Naive thymus-derived CD4-positive, alpha-beta T cell (primary cell): ENCODE results near the gene NYNRIN. TPM values are rescaled to one million over a fixed set of nuclear protein-coding genes. Genes with fewer than 3 reads are reported as not detected.

Experiments
- ATAC-seq: fragments of 150-1000 bp; cut with Tn5 transposase; 2 replicates; pipeline ENCODE4 v1.10.0; 2021; ENCODE audit warnings: mild to moderate bottlenecking, moderate library complexity
- CTCF ChIA-PET: fragments of 350-600 bp; sonication (Branson Sonifier 250); formaldehyde crosslinking; loops from one replicate; lab custom pipeline; 2021; ENCODE audit warnings: antibody characterized with exemption; lab: Charles Lee
- POLR2A ChIA-PET: fragments of 350-600 bp; sonication (Branson Sonifier 250); formaldehyde crosslinking; loops from one replicate; lab custom pipeline; 2021; ENCODE audit warnings: antibody characterized with exemption, inconsistent platforms; lab: Charles Lee
- DNase-seq, 9 donors: peaks; one replicate each; pipeline versions ENCODE4 v3.0.0 to v3.0.0-alpha.2; 2020 to 2022; ENCODE audit warnings: mixed read lengths in 1 of 9
- H3K27ac ChIP-seq: one replicate; pipeline ENCODE4 v1.7.0; 2013; ENCODE audit warnings: mild to moderate bottlenecking, low read depth, low read length, moderate library complexity
- H3K27me3 ChIP-seq, 2 donors: one replicate each; pipeline ENCODE4 v1.7.0; 2013; ENCODE audit warnings: low read length in 2 of 2, mild to moderate bottlenecking in 2 of 2, moderate library complexity in 2 of 2; ENCODE audit not compliant: control insufficient read depth in 2 of 2, insufficient read depth in 2 of 2
- H3K36me3 ChIP-seq, 3 experiments: 1 replicate in 2 of 3; 2 replicates in 1 of 3; pipeline ENCODE4 v1.7.0; 2013; ENCODE audit warnings: low read length in 3 of 3, mild to moderate bottlenecking in 3 of 3, moderate library complexity in 1 of 3; ENCODE audit not compliant: insufficient read depth in 3 of 3, control insufficient read depth in 2 of 3
- H3K4me1 ChIP-seq, 2 donors: one replicate each; pipeline ENCODE4 v1.7.0; 2013; ENCODE audit warnings: low read length in 2 of 2, mild to moderate bottlenecking in 2 of 2, moderate library complexity in 1 of 2; ENCODE audit not compliant: control insufficient read depth in 2 of 2, insufficient read depth in 2 of 2
- H3K4me3 ChIP-seq: 2 replicates; pipeline ENCODE4 v1.7.0; 2013; ENCODE audit warnings: mild to moderate bottlenecking, low read length
- H3K9me3 ChIP-seq, 3 experiments: 1 replicate in 2 of 3; 2 replicates in 1 of 3; pipeline ENCODE4 v1.7.0; 2013; ENCODE audit warnings: low read length in 3 of 3; ENCODE audit not compliant: control insufficient read depth in 2 of 3
- H3K27ac Mint-ChIP-seq, 9 donors: one replicate each; pipeline ENCODE4 v1.8.0; 2020 to 2022; ENCODE audit warnings: mixed read lengths in 9 of 9, mild to moderate bottlenecking in 8 of 9, moderate library complexity in 5 of 9, inconsistent platforms in 2 of 9
- H3K27me3 Mint-ChIP-seq, 5 donors: one replicate each; pipeline ENCODE4 v1.8.0; 2021 to 2022; ENCODE audit warnings: mixed read lengths in 5 of 5, mild to moderate bottlenecking in 1 of 5
- H3K36me3 Mint-ChIP-seq, 5 donors: one replicate each; pipeline ENCODE4 v1.8.0; 2020 to 2022; ENCODE audit warnings: mixed read lengths in 5 of 5, mild to moderate bottlenecking in 3 of 5, inconsistent platforms in 1 of 5
- H3K4me1 Mint-ChIP-seq, 7 donors: one replicate each; pipeline ENCODE4 v1.8.0; 2020 to 2022; ENCODE audit warnings: mixed read lengths in 7 of 7, mild to moderate bottlenecking in 3 of 7, inconsistent platforms in 1 of 7
- H3K4me3 Mint-ChIP-seq, 10 donors: one replicate each; pipeline ENCODE4 v1.8.0; 2020 to 2022; ENCODE audit warnings: mild to moderate bottlenecking in 10 of 10, mixed read lengths in 10 of 10, moderate library complexity in 6 of 10, inconsistent platforms in 2 of 10
- H3K9me3 Mint-ChIP-seq, 11 donors: one replicate each; pipeline ENCODE4 v1.8.0; 2020 to 2022; ENCODE audit warnings: mixed read lengths in 11 of 11, mild to moderate bottlenecking in 4 of 11, inconsistent platforms in 1 of 11, moderate library complexity in 1 of 11
- intact Hi-C, 2 donors: fragments of 100-400 bp; cut with micrococcal nuclease; formaldehyde crosslinking; loops; one replicate each; pipeline ENCODE4 v1.15.1; 2023
- polyA plus RNA-seq, 2 donors: library from polyadenylated mRNA; unstranded; fragments of 300-500 nt; fragmentation: Illumina TruSeq; gene quantifications; one replicate each; pipeline ENCODE4 v1.2.3, GENCODE V29; 2021
- total RNA-seq, 6 experiments: library from RNA in 5 of 6; stranded (reverse) in 5 of 6; gene quantifications; 1 replicate in 5 of 6; 2 replicates in 1 of 6; pipeline ENCODE4 v1.2.3 and lab custom pipeline; 2021 to 2026

NYNRIN gene
- total and polyA plus RNA-seq, 7 experiments from 2014 or later, result 0.08 to 1.3 (median 0.11) TPM; not detected in 2

DNA sequence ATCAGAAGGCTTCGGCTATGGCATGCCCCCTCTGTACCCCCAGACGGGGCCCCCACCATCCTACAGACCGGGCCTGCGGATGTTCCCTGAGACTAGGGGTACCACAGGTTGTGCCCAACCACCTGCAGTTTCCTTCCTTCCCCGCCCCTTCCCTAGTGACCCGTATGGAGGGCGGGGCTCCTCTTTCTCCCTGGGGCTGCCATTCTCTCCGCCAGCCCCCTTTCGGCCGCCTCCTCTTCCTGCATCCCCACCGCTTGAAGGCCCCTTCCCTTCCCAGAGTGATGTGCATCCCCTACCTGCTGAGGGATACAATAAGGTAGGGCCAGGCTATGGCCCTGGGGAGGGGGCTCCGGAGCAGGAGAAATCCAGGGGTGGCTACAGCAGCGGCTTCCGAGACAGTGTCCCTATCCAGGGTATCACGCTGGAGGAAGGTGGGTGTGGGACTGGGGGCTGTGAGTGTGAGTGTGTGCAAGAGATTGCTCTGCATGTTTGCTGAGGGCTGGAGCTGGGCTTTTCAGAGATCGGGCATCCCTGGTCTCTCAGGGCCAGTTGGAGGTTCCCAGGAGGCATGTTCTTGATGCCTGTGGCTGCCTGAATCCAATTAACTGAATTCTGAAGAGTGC is 22.2 kb upstream of the NYNRIN start:
- intact Hi-C loops, result no loop called here
- ATAC-seq, result no peak
- DNase-seq, result no peak
- H3K4me3 Mint-ChIP-seq, result no peak overlapping the region
- Histone ChIP-seq H3K4me1 (no peaks in the 10 kb centered on the region), H3K36me3 (no peaks in the 10 kb centered on the region), H3K4me3 (no peak overlapping the region), H3K27me3 (no peaks in the 10 kb centered on the region), H3K27ac (no peak overlapping the region), H3K9me3 (no peaks in the 10 kb centered on the region)
- ChIA-PET CTCF (no interaction called here), POLR2A (no interaction called here)
- no peak overlapping the region for H3K27ac Mint-ChIP-seq
- H3K4me1 Mint-ChIP-seq, result peaks cover 0 to 5% (median 0%) of the 10 kb centered on the region in 7 donors
- H3K27me3 Mint-ChIP-seq, result peaks cover 0 to 13% (median 5%) of the 10 kb centered on the region in 5 donors
- H3K9me3 Mint-ChIP-seq, result no peaks in the 10 kb centered on the region
- H3K36me3 Mint-ChIP-seq, result no peaks in the 10 kb centered on the region

DNA sequence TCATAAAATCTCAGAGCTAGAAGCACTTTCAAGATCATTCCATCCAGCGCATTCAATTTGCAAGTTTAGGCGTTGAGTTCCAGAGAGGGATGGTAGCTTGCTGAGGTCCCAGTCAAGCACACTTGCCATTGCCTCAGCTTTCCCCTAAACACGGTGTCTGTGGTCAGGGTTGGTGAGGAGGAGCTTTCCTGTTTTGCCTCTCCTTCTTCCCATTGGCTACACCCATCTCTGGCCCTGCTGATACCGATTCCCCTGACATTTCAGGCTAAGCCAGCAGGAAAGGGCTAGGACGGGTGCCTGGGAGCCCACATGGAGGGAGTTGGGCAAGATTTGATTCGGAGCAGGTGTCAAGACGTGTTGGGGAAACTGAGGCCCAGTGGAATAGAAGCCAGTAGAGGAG is 21.7 kb upstream of the NYNRIN start:
- Mint-ChIP-seq H3K4me1 (peaks cover 0 to 7% (median 0%) of the 10 kb centered on the region in 7 donors), H3K36me3 (no peaks in the 10 kb centered on the region), H3K27ac (no peak overlapping the region), H3K9me3 (no peaks in the 10 kb centered on the region), H3K27me3 (peaks cover 0 to 13% (median 4%) of the 10 kb centered on the region in 5 donors), H3K4me3 (no peak overlapping the region)
- H3K27me3 ChIP-seq, result no peaks in the 10 kb centered on the region
- H3K4me1 ChIP-seq, result no peaks in the 10 kb centered on the region
- H3K4me3 ChIP-seq, result no peak overlapping the region
- DNase-seq (no peak), ATAC-seq (no peak)
- H3K36me3 ChIP-seq, result no peaks in the 10 kb centered on the region
- POLR2A ChIA-PET, result no interaction called here
- no peaks in the 10 kb centered on the region for H3K9me3 ChIP-seq
- intact Hi-C loops, result no loop called here
- no peak overlapping the region for H3K27ac ChIP-seq
- CTCF ChIA-PET, result no interaction called here

DNA sequence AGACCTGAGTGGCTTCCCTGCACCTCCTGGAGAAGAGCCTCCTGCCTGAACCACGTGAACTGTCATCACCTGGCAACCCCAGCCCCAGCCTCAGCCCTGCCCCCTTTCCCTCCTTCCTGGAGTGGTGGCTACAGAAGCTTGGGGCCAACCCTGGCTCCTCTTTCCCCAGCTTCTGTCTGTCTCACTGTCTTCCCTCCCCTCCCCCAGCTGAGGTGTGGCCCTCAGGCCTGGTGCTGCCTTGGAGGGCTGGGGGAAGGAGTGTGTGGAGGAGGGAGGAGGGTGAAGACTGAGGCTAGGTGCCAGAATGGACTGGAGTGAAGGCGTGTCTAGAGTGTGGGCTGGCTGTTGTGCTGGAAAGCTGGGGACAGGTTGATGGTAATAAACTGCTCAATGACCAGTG is 21.1 kb upstream of the NYNRIN start:
- DNase-seq (no peak), ATAC-seq (no peak)
- H3K27me3 Mint-ChIP-seq, result peaks cover 0 to 13% (median 4%) of the 10 kb centered on the region in 5 donors
- H3K4me1 Mint-ChIP-seq, result peaks cover 0 to 7% (median 0%) of the 10 kb centered on the region in 7 donors
- Histone ChIP-seq H3K9me3 (no peaks in the 10 kb centered on the region), H3K4me3 (no peak overlapping the region), H3K27ac (no peak overlapping the region), H3K27me3 (no peaks in the 10 kb centered on the region), H3K4me1 (no peaks in the 10 kb centered on the region), H3K36me3 (no peaks in the 10 kb centered on the region)
- CTCF ChIA-PET, result no interaction called here
- no peak overlapping the region for H3K4me3 Mint-ChIP-seq
- no peaks in the 10 kb centered on the region for H3K9me3 Mint-ChIP-seq
- POLR2A ChIA-PET, result no interaction called here
- no peak overlapping the region for H3K27ac Mint-ChIP-seq
- intact Hi-C loops, result no loop called here
- H3K36me3 Mint-ChIP-seq, result no peaks in the 10 kb centered on the region

DNA sequence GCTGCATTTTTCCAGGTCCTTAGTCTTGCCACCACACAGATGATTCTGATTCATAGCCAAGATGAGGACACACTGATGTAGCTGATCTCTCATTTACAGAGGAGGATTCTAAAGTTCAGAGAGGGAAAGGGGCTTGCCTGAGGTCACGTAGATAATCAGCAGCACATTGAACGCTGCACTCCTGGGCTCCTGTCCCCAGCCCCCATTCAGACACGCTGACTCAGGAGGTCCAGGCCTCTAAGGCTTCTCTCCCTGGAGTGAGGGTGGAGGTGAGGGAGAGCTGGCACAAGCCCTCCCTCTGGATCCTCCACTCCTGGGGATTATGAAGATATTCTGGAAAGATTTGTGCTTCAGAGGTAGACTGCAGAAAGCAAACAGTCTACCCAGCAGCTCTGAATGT is 20.5 kb upstream of the NYNRIN start:
- H3K4me3 ChIP-seq, result no peak overlapping the region
- ATAC-seq (no peak), DNase-seq (no peak)
- H3K4me1 ChIP-seq, result no peaks in the 10 kb centered on the region
- H3K36me3 ChIP-seq, result no peaks in the 10 kb centered on the region
- H3K9me3 ChIP-seq, result no peaks in the 10 kb centered on the region
- H3K27ac ChIP-seq, result no peak overlapping the region
- intact Hi-C loops, result no loop called here
- Mint-ChIP-seq H3K4me1 (peaks cover 0 to 7% (median 0%) of the 10 kb centered on the region in 7 donors), H3K4me3 (no peak overlapping the region), H3K27me3 (peaks cover 0 to 13% (median 4%) of the 10 kb centered on the region in 5 donors), H3K36me3 (no peaks in the 10 kb centered on the region), H3K9me3 (no peaks in the 10 kb centered on the region), H3K27ac (no peak overlapping the region)
- CTCF ChIA-PET, result no interaction called here
- POLR2A ChIA-PET, result no interaction called here
- no peaks in the 10 kb centered on the region for H3K27me3 ChIP-seq

DNA sequence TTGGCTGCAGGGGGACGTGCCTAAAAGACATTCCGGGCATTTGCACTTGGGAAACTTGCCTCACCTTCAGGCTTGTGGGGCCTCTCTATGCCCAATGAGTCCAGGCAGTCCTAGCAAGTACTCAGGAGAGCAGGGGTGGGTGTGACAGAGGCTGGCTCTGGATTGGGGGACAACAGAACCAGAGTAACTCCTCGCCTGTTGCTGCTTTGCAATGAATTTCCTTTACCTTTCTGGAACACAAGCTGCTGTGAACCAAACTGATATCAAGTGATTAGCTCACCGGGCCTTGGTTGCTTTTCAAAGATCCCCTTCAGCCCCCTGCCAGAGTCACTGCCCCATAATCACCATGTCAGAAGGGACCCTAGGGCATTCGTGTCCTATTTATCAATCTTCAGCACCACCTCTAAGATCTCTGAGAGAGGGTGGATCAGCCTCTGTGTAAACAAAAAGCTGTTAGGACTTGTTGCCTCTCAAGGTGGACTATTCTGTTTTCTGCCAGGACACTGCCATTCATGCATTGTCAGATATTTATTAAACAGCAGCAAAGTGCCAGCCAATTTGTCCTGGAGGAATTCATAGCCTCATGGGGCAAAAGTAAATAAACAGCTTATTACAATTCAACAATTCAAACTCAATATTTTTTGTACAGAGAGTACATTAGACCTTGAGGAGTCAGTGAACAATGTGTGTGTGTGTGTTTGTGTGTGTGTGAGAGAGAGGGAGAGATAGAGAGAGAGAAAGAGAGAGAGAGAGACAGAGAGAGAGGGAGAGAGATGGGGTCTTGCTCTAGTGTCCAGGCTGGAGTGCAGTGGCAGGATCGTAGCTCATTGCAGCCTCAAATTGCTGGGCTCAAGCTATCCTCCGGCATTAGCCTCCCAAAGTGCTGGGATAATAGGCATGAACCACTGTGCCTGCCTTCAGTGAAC is 19.6 kb upstream of the NYNRIN start:
- Mint-ChIP-seq H3K27ac (no peak overlapping the region), H3K36me3 (no peaks in the 10 kb centered on the region), H3K27me3 (peaks cover 0 to 16% (median 4%) of the 10 kb centered on the region in 5 donors), H3K4me1 (peaks cover 0 to 7% (median 0%) of the 10 kb centered on the region in 7 donors), H3K4me3 (no peak overlapping the region), H3K9me3 (no peaks in the 10 kb centered on the region)
- Histone ChIP-seq H3K9me3 (no peaks in the 10 kb centered on the region), H3K4me1 (no peaks in the 10 kb centered on the region), H3K27me3 (no peaks in the 10 kb centered on the region), H3K4me3 (no peak overlapping the region), H3K27ac (no peak overlapping the region), H3K36me3 (no peaks in the 10 kb centered on the region)
- POLR2A ChIA-PET, result no interaction called here
- ATAC-seq (no peak), DNase-seq (no peak)
- intact Hi-C loops, result no loop called here
- CTCF ChIA-PET, result no interaction called here

DNA sequence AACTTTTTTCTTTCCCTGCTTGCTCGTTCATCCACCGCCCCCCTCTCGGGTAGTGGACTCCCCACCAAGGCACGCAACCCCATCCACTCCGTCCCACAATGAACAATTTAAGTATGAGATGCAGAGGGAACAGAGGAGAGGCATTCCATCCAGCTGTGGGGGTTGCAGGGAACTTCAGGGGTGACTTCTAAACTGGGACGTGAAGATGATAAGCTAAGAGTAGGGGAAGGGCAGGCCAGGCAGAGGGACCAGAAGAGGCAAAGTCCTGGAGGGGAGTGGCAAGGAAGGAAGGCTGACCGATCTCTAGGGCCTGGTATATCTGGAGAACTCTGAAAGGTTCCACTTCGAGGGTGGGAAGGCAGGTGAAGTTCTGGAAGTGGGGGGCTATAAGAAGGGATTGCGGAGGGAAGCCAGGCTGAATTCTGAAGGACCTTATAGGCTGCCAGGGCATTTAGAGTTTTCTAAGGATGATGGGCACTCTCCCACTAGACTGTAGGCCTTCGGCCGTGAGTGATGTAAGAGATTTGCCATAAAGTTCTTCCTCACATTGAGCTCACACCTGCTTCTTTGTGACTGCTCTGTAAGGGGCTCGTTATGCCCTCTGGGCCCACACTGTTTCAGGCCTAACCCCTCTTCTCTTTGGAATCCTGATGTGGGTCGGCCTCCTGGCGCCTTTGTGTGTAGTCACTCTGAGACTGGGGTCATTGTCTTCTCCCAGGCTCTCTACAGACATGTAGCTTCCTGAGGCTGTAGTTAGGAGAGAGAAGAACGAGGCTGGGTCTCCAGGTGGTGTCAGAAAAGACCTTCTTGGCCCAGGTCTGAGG is 18.7 kb upstream of the NYNRIN start:
- H3K36me3 Mint-ChIP-seq, result no peaks in the 10 kb centered on the region
- CTCF ChIA-PET, result no interaction called here
- intact Hi-C loops, result no loop called here
- no peaks in the 10 kb centered on the region for H3K27me3 ChIP-seq
- H3K27me3 Mint-ChIP-seq, result peaks cover 0 to 17% (median 5%) of the 10 kb centered on the region in 5 donors
- H3K4me3 Mint-ChIP-seq, result no peak overlapping the region
- no peaks in the 10 kb centered on the region for H3K9me3 ChIP-seq
- no peak for ATAC-seq
- POLR2A ChIA-PET, result no interaction called here
- no peak overlapping the region for H3K27ac Mint-ChIP-seq
- H3K27ac ChIP-seq, result no peak overlapping the region
- H3K4me1 Mint-ChIP-seq, result peaks cover 0 to 7% (median 0%) of the 10 kb centered on the region in 7 donors
- no peak for DNase-seq
- no peak overlapping the region for H3K4me3 ChIP-seq
- H3K4me1 ChIP-seq, result no peaks in the 10 kb centered on the region
- no peaks in the 10 kb centered on the region for H3K36me3 ChIP-seq
- H3K9me3 Mint-ChIP-seq, result no peaks in the 10 kb centered on the region
